GM21825 (cell line): ENCODE results near the gene SLC11A1.
A peak's percentile ranks its signal among the peaks of the same experiment; 100 is the strongest.

Experiments
- ATAC-seq: cut with Tn5 transposase; IDR thresholded peaks from one replicate; pipeline ENCODE4 v1.9.1; 2021; ENCODE audit warnings: mild to moderate bottlenecking, moderate library complexity; ENCODE audit not compliant: unreplicated experiment

SLC11A1 gene

GRCh38 chr2:218392891-218393462 is 10.9 kb downstream of the SLC11A1 start:
- ATAC-seq = no peak

GRCh38 chr2:218393750-218394290 is 11.7 kb downstream of the SLC11A1 start:
- ATAC-seq = no peak

DNA sequence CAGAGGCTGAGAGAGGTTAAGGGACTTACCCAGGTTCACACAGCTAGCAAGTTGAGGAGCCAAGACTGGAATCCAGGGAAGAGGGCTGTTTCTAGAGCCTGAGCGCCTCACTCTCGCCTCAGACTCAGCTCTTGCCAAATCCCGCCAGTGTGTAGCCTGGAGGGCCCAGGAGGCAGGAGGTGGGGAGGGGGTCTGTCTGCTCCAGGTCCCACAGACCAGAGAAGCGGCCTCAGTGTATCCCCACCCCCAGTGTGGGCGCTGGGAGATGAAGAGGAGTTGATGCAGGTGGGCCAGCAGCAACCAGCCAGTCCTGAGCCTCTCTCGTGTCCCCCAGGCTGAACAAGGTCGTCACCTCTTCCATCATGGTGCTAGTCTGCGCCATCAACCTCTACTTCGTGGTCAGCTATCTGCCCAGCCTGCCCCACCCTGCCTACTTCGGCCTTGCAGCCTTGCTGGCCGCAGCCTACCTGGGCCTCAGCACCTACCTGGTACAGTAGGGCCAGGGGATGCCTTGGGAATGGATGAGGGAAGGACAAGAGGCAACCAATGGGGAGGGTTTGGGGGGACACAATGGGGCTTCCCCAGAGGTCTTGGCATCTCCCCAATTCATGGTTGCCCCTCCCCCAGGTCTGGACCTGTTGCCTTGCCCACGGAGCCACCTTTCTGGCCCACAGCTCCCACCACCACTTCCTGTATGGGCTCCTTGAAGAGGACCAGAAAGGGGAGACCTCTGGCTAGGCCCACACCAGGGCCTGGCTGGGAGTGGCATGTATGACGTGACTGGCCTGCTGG is 12.4 kb downstream of the SLC11A1 start:
- ATAC-seq = no peak

GRCh38 chr2:218395090-218395444 is 13.0 kb downstream of the SLC11A1 start:
- no peak for ATAC-seq

DNA sequence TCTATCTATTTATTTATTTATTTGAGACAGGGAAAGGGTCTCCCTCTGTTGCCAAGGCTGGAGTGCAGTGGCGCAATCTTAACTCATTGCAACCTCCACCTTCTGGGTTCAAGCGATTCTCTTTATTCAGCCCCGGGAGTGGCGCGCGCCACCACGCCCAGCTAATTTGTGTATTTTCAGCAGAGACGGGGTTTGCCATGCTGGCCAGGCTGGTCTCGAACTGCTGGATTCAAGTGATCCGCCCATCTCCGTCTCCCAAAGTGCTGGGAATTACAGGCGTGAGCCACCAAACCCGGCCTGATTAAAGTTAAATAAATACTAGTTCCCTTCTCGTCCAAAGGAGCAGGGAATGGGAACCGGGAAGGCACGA is 13.4 kb downstream of the SLC11A1 start:
- no peak for ATAC-seq

- peak; percentile 46 for ATAC-seq
These were observed 14.0 kb downstream of the SLC11A1 start for GRCh38 chr2:218395826-218396687.

DNA sequence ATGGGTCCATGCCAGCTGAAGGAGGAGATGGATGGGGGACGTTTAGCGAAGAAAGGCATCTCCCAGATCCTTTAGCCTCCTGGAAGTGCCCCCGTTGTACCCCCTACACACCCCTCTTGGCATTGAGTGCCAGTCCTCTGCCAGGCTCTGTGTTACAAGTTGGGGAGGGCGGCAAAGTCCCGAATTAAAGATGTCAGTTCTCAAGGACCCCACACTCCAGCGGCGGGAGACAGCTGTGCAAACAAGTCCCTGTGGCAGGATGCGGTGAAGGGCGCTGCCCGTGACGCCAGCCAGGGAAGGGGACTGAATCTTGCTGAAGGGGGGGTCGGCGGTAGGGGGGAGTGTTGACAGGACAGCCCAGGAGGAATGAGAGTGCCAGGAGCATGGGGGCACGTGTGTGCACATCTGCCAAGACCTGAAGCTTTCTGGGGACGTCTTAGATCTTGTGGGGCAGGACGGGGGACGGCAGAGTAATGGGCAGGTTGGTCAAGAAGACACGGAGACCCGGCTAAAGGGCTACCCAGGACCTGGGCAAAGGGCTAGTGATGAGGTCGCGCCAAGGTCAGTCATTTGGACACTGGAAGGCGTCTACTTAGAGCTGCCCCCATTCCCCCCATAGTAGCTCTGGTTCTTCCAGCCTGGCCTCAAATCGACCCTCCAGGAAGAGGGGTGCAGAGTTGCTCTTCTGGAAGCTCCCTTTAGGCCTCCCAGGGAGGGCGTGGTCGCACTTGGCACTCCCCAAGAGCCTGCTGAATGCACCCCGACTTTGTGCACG is 14.8 kb downstream of the SLC11A1 start:
- no peak for ATAC-seq

- no peak for ATAC-seq
These were observed 15.4 kb downstream of the SLC11A1 start for GRCh38 chr2:218397463-218397819.

DNA sequence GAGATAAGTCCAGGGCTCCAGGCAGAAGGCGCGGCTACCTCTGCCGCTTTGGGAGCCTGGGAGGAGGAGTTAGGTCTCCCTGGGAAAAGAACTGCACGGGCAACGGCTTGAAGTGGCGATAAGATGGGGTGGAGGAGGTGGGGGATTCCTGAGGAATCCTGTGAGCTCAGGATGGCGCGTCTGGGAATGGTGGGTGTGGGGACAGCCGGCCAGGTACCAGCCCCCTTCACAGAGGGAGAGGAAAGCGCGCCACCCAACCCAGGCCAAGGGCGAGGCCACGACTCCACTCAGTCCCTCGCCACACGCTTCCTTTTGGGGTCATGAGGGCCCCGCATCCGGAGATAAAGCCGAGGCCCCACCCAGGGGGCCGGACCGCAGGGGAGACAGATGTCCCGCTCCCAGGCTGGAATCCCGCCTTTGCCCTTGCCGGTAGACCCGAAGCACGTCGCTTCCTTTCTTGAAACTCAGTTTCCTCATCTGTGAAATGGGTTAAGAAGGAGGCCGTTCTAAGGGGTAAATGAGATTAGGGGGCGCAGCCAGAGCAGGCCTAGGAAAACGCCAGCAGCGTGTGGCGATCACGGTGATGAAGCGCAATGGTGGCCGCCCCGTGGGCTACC is 15.9 kb downstream of the SLC11A1 start:
- peak; percentile 17 for ATAC-seq

GRCh38 chr2:218398437-218399390 is 16.6 kb downstream of the SLC11A1 start:
- ATAC-seq = peak; percentile 21

DNA sequence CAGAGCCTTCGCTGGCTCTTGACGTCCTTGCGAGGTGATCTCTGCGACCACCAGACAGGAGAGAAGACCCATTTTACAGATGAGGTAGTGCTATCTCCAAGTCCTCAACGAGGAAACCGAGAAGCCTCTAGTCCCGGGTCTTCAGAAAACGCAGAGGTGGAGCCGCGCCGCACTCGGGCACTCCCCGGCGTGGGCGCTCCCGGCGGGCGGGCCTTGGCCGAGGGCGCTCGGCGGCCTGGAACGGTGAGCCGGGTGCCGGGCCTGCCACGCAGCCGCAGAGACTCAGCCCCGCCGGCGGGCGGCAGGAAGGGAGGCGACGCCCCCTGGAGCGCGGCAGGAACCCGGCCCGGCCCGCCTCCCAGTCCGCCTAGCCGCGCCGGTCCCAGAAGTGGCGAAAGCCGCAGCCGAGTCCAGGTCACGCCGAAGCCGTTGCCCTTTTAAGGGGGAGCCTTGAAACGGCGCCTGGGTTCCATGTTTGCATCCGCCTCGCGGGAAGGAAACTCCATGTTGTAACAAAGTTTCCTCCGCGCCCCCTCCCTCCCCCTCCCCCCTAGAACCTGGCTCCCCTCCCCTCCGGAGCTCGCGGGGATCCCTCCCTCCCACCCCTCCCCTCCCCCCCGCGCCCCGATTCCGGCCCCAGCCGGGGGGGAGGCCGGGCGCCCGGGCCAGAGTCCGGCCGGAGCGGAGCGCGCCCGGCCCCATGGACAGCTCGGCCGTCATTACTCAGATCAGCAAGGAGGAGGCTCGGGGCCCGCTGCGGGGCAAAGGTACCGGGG is 17.5 kb downstream of the SLC11A1 start, which contains the start of gene CTDSP1:
Gene CTDSP1, plus strand, starts transcription at position 478 of the 776 bp plus-strand sequence. Its CDS starts 223 bp downstream, at position 701.
- peak; percentile 40 for ATAC-seq

- ATAC-seq = no peak
These were observed 18.3 kb downstream of the SLC11A1 start for GRCh38 chr2:218400167-218400929.

DNA sequence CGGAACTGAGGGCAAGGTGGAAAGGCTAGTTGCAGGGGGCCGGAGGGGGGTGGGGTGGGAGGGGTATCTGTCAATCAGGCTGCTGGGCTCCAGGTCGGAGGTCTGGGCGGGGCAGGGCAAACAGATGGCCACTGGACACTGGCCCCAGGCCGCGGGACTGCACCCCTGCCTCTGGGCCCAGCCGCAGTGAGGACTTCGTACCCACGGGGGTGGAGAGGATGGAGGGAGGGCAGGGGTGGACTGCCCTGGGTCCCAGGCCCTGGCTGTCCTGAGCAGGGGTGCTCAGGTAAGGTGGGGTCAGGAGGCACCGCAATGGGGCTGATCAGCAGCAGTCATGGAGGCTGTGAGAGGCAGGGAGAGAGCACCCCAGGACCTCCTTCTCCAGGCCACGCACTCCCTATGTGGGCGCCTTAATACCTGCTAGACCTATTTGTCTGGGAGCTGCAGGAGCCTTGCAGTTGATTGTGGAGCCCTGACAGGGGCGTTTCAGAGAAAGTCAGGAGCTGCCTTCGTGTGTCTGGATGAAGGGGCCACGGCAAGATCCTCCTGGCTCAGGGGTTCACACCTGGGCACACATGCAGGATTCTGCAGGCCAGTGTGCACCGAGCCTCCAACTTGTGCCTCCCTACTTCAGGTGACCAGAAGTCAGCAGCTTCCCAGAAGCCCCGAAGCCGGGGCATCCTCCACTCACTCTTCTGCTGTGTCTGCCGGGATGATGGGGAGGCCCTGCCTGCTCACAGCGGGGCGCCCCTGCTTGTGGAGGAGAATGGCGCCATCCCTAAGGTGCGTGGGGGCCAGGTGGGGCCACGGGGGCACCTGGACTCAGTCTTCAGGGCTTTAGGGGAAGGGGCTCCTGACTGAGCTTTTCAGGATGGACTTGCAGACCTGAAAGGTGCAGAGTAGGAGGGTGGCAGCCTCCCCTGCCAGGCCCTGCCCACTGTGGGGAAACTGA is 19.1 kb downstream of the SLC11A1 start:
- ATAC-seq = no peak

DNA sequence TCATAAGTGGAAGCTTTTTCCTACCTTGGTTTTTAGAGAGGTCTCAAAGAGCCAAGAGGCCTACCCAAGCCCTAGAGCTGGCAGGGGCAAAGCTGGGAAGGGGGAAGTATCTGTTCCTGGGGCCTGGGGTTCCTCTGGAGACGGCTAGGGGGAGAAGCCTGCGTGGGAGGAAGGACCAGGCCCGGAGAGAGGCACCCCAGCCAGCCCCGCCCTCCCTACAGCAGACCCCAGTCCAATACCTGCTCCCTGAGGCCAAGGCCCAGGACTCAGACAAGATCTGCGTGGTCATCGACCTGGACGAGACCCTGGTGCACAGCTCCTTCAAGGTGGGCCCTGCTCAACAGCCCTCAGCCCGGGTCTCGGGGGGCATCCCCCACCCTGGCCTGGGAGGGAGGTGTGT is 19.8 kb downstream of the SLC11A1 start:
- no peak for ATAC-seq

GRCh38 chr2:218402491-218402901 is 20.4 kb downstream of the SLC11A1 start:
- no peak for ATAC-seq

- ATAC-seq = no peak
These were observed 20.9 kb downstream of the SLC11A1 start for GRCh38 chr2:218402911-218403411.
